HG03039 (cell line): ENCODE measurements around the gene COL4A1.

Experiments used
- ATAC-seq: cut with Tn5 transposase; IDR thresholded peaks from one replicate; pipeline ENCODE4 v1.9.1; 2021; ENCODE audit warnings: mild to moderate bottlenecking, moderate library complexity; ENCODE audit not compliant: unreplicated experiment

The COL4A1 gene

GRCh38 chr13:110294622-110295021, 12.3 kb downstream of the COL4A1 start:
- no peak for ATAC-seq

GRCh38 chr13:110294146-110294545, 12.8 kb downstream of the COL4A1 start:
- no peak for ATAC-seq

- ATAC-seq, result no peak
Measured at GRCh38 chr13:110293649-110294048, 13.3 kb downstream of the COL4A1 start.

GRCh38 chr13:110293037-110293436, 13.9 kb downstream of the COL4A1 start:
- no peak for ATAC-seq

GRCh38 chr13:110291286-110291685, 15.7 kb downstream of the COL4A1 start:
- no peak for ATAC-seq

- no peak for ATAC-seq
Measured at GRCh38 chr13:110290826-110291225, 16.1 kb downstream of the COL4A1 start.

- ATAC-seq, result no peak
Measured at GRCh38 chr13:110290153-110290552, 16.8 kb downstream of the COL4A1 start.

- no peak for ATAC-seq
Measured at GRCh38 chr13:110289661-110290060, 17.3 kb downstream of the COL4A1 start.

GRCh38 chr13:110289174-110289573, 17.8 kb downstream of the COL4A1 start:
- ATAC-seq, result no peak

- no peak for ATAC-seq
Measured at GRCh38 chr13:110286833-110287819, 19.8 kb downstream of the COL4A1 start.

- ATAC-seq, result no peak
Measured at GRCh38 chr13:110285991-110286832, 20.7 kb downstream of the COL4A1 start.

- no peak for ATAC-seq
Measured at GRCh38 chr13:110284779-110285484, 22.0 kb downstream of the COL4A1 start.

- no peak for ATAC-seq
Measured at GRCh38 chr13:110283736-110284517, 23.0 kb downstream of the COL4A1 start.

GRCh38 chr13:110282316-110282841, 24.6 kb downstream of the COL4A1 start:
- no peak for ATAC-seq

- ATAC-seq, result no peak
Measured at GRCh38 chr13:110281736-110282135, 25.2 kb downstream of the COL4A1 start.

GRCh38 chr13:110280985-110281688, 25.8 kb downstream of the COL4A1 start:
- ATAC-seq, result no peak

- no peak for ATAC-seq
Measured at GRCh38 chr13:110280231-110280813, 26.6 kb downstream of the COL4A1 start.

- ATAC-seq, result no peak
Measured at GRCh38 chr13:110279684-110280083, 27.3 kb downstream of the COL4A1 start.

GRCh38 chr13:110278859-110279258, 28.1 kb downstream of the COL4A1 start:
- ATAC-seq, result no peak
